Large intestine (tissue), 12 donors: ENCODE measurements around the gene TLE2. TPM values are rescaled to one million over a fixed set of nuclear protein-coding genes. Genes with fewer than 3 reads are reported as not detected.

Experiments used
- DNase-seq, 2 donors: peaks; one replicate each; pipeline versions ENCODE4 v3.0.0 to v3.0.0-alpha.2; 2013
- H3K27ac ChIP-seq: one replicate; pipeline ENCODE4 v1.5.1; 2013; ENCODE audit warnings: low read length
- H3K27me3 ChIP-seq: 2 replicates; pipeline ENCODE4 v1.6.1; 2013; ENCODE audit warnings: low read length; ENCODE audit not compliant: control insufficient read depth, insufficient read depth
- H3K36me3 ChIP-seq: 2 replicates; pipeline ENCODE4 v1.6.1; 2013; ENCODE audit warnings: low read length; ENCODE audit not compliant: control insufficient read depth, insufficient read depth
- H3K4me1 ChIP-seq: one replicate; pipeline ENCODE4 v1.6.1; 2013; ENCODE audit warnings: low read length; ENCODE audit not compliant: control insufficient read depth, insufficient read depth
- H3K4me3 ChIP-seq: one replicate; pipeline ENCODE4 v1.5.1; 2013; ENCODE audit warnings: low read length
- H3K9me3 ChIP-seq: one replicate; pipeline ENCODE4 v1.6.1; 2013; ENCODE audit warnings: mild to moderate bottlenecking, low read depth, low read length, moderate library complexity; ENCODE audit not compliant: control insufficient read depth
- WGBS: methylation state at CpG from one replicate; pipeline ENCODE4 v1.1.5; 2013; ENCODE audit warnings: low lambda C conversion rate; ENCODE audit not compliant: insufficient coverage; 5-methylcytosine and 5-hydroxymethylcytosine counted together
- long read RNA-seq, 11 donors: transcript quantifications; one replicate each; lab custom pipeline, GENCODE V29; 2026
- polyA plus RNA-seq: library from polyadenylated mRNA; unstranded; fragments of 120-200 nt; gene quantifications from one replicate; pipeline ENCODE4 v1.2.1, GENCODE V29; 2013

TLE2 gene
- 87.9 TPM for polyA plus RNA-seq
- long read RNA-seq, donor 1, result 0 reads
- long read RNA-seq, donor 2, partial matches to known transcripts, result 193 of 193 reads
- long read RNA-seq, donor 2, other reads (novel, unspliced or antisense), result 0 of 193 reads
- long read RNA-seq, donor 3, result 0 reads
- long read RNA-seq, donor 4, result 0 reads
- long read RNA-seq, donor 5, partial matches to known transcripts, result 0 of 1 reads
- long read RNA-seq, donor 5, other reads (novel, unspliced or antisense), result 0 of 1 reads
- long read RNA-seq, donor 6, partial matches to known transcripts, result 119 of 119 reads
- long read RNA-seq, donor 6, other reads (novel, unspliced or antisense), result 0 of 119 reads
- long read RNA-seq, donor 7, partial matches to known transcripts, result 0 of 1 reads
- long read RNA-seq, donor 7, other reads (novel, unspliced or antisense), result 0 of 1 reads
- long read RNA-seq, donor 8, partial matches to known transcripts, result 8 of 9 reads
- long read RNA-seq, donor 8, other reads (novel, unspliced or antisense), result 0 of 9 reads
- long read RNA-seq, donor 9, result 0 reads
- long read RNA-seq, donor 10, result 0 reads
- long read RNA-seq, donor 11, partial matches to known transcripts, result 0 of 1 reads
- long read RNA-seq, donor 11, other reads (novel, unspliced or antisense), result 0 of 1 reads

GRCh38 chr19:3029065-3029923, at the start of gene TLE2:
Gene TLE2, minus strand, starts transcription at chr19:3029280. Its CDS starts 376 bp downstream, at chr19:3028904.
- Histone ChIP-seq H3K36me3 (no peaks in the 10 kb centered on the region), H3K4me1 (peaks cover 11% of the 10 kb centered on the region), H3K27me3 (peaks cover 8% of the 10 kb centered on the region), H3K27ac (no peak within 1 kb of the TSS), H3K9me3 (no peaks in the 10 kb centered on the region), H3K4me3 (peak within 1 kb of the TSS; percentile 65)
- DNase-seq, result peak in 1 of 2 donors; percentile 34
- no CpG with 5 or more reads among the region's 85 CpGs for WGBS

- WGBS, result no CpG with 5 or more reads among the region's 41 CpGs
- Histone ChIP-seq H3K4me1 (peaks cover 20% of the 10 kb centered on the region), H3K27me3 (no peaks in the 10 kb centered on the region), H3K27ac (no peak overlapping the region), H3K36me3 (no peaks in the 10 kb centered on the region), H3K9me3 (no peaks in the 10 kb centered on the region), H3K4me3 (no peak overlapping the region)
- peak; percentile 56 to 62 for DNase-seq
Observed at GRCh38 chr19:3075605-3076431, 46.7 kb upstream of the TLE2 start.

- Histone ChIP-seq H3K36me3 (no peaks in the 10 kb centered on the region), H3K4me3 (no peak overlapping the region), H3K27ac (no peak overlapping the region), H3K27me3 (no peaks in the 10 kb centered on the region), H3K9me3 (no peaks in the 10 kb centered on the region), H3K4me1 (peaks cover 10% of the 10 kb centered on the region)
- no CpG with 5 or more reads among the region's 8 CpGs for WGBS
- DNase-seq, result no peak
Observed at GRCh38 chr19:3073931-3074595, 45.0 kb upstream of the TLE2 start.

- Histone ChIP-seq H3K27ac (no peak overlapping the region), H3K4me3 (no peak overlapping the region), H3K27me3 (no peaks in the 10 kb centered on the region), H3K4me1 (peaks cover 10% of the 10 kb centered on the region), H3K36me3 (no peaks in the 10 kb centered on the region), H3K9me3 (no peaks in the 10 kb centered on the region)
- 83% methylated on average over 1 of the region's 3 CpGs for WGBS
- peak in 1 of 2 donors; percentile 59 for DNase-seq
Observed at GRCh38 chr19:3073159-3073563, 44.1 kb upstream of the TLE2 start.

GRCh38 chr19:3071768-3072167, 42.7 kb upstream of the TLE2 start:
- H3K4me1 ChIP-seq, result peaks cover 16% of the 10 kb centered on the region
- no peaks in the 10 kb centered on the region for H3K36me3 ChIP-seq
- no peak overlapping the region for H3K4me3 ChIP-seq
- H3K27me3 ChIP-seq, result no peaks in the 10 kb centered on the region
- H3K27ac ChIP-seq, result no peak overlapping the region
- WGBS, result no CpG with 5 or more reads among the region's 4 CpGs
- no peaks in the 10 kb centered on the region for H3K9me3 ChIP-seq
- no peak for DNase-seq

- Histone ChIP-seq H3K27ac (no peak overlapping the region), H3K27me3 (no peaks in the 10 kb centered on the region), H3K4me3 (no peak overlapping the region), H3K36me3 (no peaks in the 10 kb centered on the region), H3K4me1 (peaks cover 23% of the 10 kb centered on the region), H3K9me3 (no peaks in the 10 kb centered on the region)
- DNase-seq, result peak; percentile 52 to 73
- no CpG with 5 or more reads among the region's 21 CpGs for WGBS
Observed at GRCh38 chr19:3068071-3068470, 39.0 kb upstream of the TLE2 start.

- no peaks in the 10 kb centered on the region for H3K9me3 ChIP-seq
- DNase-seq, result no peak
- H3K4me3 ChIP-seq, result no peak overlapping the region
- no peaks in the 10 kb centered on the region for H3K27me3 ChIP-seq
- no CpG with 5 or more reads among the region's 9 CpGs for WGBS
- H3K36me3 ChIP-seq, result no peaks in the 10 kb centered on the region
- H3K4me1 ChIP-seq, result peaks cover 28% of the 10 kb centered on the region
- peak overlapping the region; percentile 33 for H3K27ac ChIP-seq
Observed at GRCh38 chr19:3067563-3067962, 38.5 kb upstream of the TLE2 start.

- Histone ChIP-seq H3K4me3 (no peak overlapping the region), H3K27ac (no peak overlapping the region), H3K27me3 (no peaks in the 10 kb centered on the region), H3K4me1 (peaks cover 29% of the 10 kb centered on the region), H3K9me3 (no peaks in the 10 kb centered on the region), H3K36me3 (no peaks in the 10 kb centered on the region)
- DNase-seq, result no peak
- WGBS, result 100% methylated on average over 1 of the region's 16 CpGs
Observed at GRCh38 chr19:3066482-3067049, 37.5 kb upstream of the TLE2 start.

GRCh38 chr19:3065675-3066357, 36.7 kb upstream of the TLE2 start:
- Histone ChIP-seq H3K9me3 (no peaks in the 10 kb centered on the region), H3K4me1 (peaks cover 30% of the 10 kb centered on the region), H3K27me3 (no peaks in the 10 kb centered on the region), H3K27ac (peak overlapping the region; percentile 71), H3K36me3 (no peaks in the 10 kb centered on the region), H3K4me3 (no peak overlapping the region)
- DNase-seq, result peak; percentile 45 to 79
- WGBS, result no CpG with 5 or more reads among the region's 15 CpGs
